ENCODE data around the gene ATP2C2.

GRCh38 chr16:84366208-84366607 is 2.1 kb upstream of the ATP2C2 start:
- TF ChIP-seq POLR2AphosphoS5 (IDR thresholded peaks at IDR 0.05) (no peak), CTCF (IDR thresholded peaks at IDR 0.05) (no peak)
